ENCODE results near the gene BTBD16.

GRCh38 chr10:122304054-122304579 is 33.0 kb downstream of the BTBD16 start:
- no peak for TF ChIP-seq CTCF (IDR thresholded peaks at IDR 0.05; ENCODE audit: poor library complexity)
- TF ChIP-seq EZH2 (IDR thresholded peaks at IDR 0.05; ENCODE audit: borderline replicate concordance) = no peak
- TF ChIP-seq EZH2phosphoT487 (IDR thresholded peaks at IDR 0.05; ENCODE audit: low read depth, severe bottlenecking, unreplicated experiment) = no peak
